SK-N-SH (cell line): ENCODE results near the gene EMILIN2. TPM values are rescaled to one million over a fixed set of nuclear protein-coding genes. Genes with fewer than 3 reads are reported as not detected.

Source experiments
- CTCF ChIA-PET: fragments of 300-600, 350-600 bp; formaldehyde crosslinking; extraction: SDS; loops from one replicate; lab custom pipeline; 2021; lab: Yijun Ruan, JAX
- POLR2A ChIA-PET: fragments of 350-600 bp; sonication (Branson Sonifier 250); formaldehyde crosslinking; extraction: SDS; loops from one replicate; lab custom pipeline; 2020; ENCODE audit warnings: antibody characterized with exemption, inconsistent platforms; lab: Yijun Ruan, JAX
- DNase-seq: peaks from one replicate; pipeline ENCODE4 v3.0.0; 2012
- H2AFZ ChIP-seq: fragments of 200-600 bp; sonication (generic); 2 replicates; pipeline ENCODE4 v1.8.1; 2016; ENCODE audit warnings: antibody characterized with exemption, mild to moderate bottlenecking, low read depth
- H3F3A ChIP-seq: fragments of 200-600 bp; sonication (generic); replicated peaks from 2 replicates; pipeline ENCODE3; 2016; ENCODE audit warnings: antibody characterized with exemption, mild to moderate bottlenecking; ENCODE audit not compliant: insufficient read depth
- H3K27ac ChIP-seq, 2 experiments: fragments of 200-500 bp in 1 of 2; fragments of 200-600 bp in 1 of 2; sonication (Bioruptor generic) in 1 of 2; sonication (generic), shearing (Covaris generic) in 1 of 2; 2 replicates each; pipeline versions ENCODE4 v1.5.1 to v1.6.1; 2014 to 2016; ENCODE audit warnings: low read depth in 2 of 2, inconsistent platforms in 1 of 2, low read length in 1 of 2, mild to moderate bottlenecking in 1 of 2, mixed read lengths in 1 of 2
- H3K27me3 ChIP-seq: fragments of 200-600 bp; sonication (generic), shearing (Covaris generic); 2 replicates; pipeline ENCODE4 v1.6.1; 2016; ENCODE audit warnings: mixed run types; ENCODE audit not compliant: insufficient read depth
- H3K36me3 ChIP-seq, 2 experiments: fragments of 200-500 bp in 1 of 2; fragments of 200-600 bp in 1 of 2; sonication (Bioruptor generic) in 1 of 2; sonication (generic) in 1 of 2; replicated peaks in 1 of 2; 2 replicates each; pipeline versions ENCODE3 to v1.5.1; 2014 to 2016; ENCODE audit warnings: low read length in 1 of 2, mild to moderate bottlenecking in 1 of 2; ENCODE audit not compliant: insufficient read depth in 2 of 2, control insufficient read depth in 1 of 2
- H3K4me1 ChIP-seq, 2 experiments: fragments of 200-500 bp in 1 of 2; fragments of 200-600 bp in 1 of 2; sonication (Bioruptor generic) in 1 of 2; sonication (generic), shearing (Covaris generic) in 1 of 2; 2 replicates each; pipeline versions ENCODE4 v1.5.1 to v1.6.1; 2014 to 2016; ENCODE audit warnings: low read depth in 1 of 2, low read length in 1 of 2, mixed run types in 1 of 2; ENCODE audit not compliant: insufficient read depth in 2 of 2, control insufficient read depth in 1 of 2
- H3K4me2 ChIP-seq: fragments of 200-600 bp; sonication (generic), shearing (Covaris generic); 2 replicates; pipeline ENCODE4 v1.6.1; 2017; ENCODE audit warnings: mixed run types
- H3K4me3 ChIP-seq, 2 experiments: fragments of 200-500 bp in 1 of 2; fragments of 200-600 bp in 1 of 2; sonication (Bioruptor generic) in 1 of 2; sonication (generic), shearing (Covaris generic) in 1 of 2; 2 replicates each; pipeline versions ENCODE4 v1.5.1 to v1.8.1; 2014 to 2016; ENCODE audit warnings: low read depth in 2 of 2, inconsistent platforms in 1 of 2, low read length in 1 of 2, mild to moderate bottlenecking in 1 of 2, mixed read lengths in 1 of 2, moderate library complexity in 1 of 2
- H3K79me2 ChIP-seq: fragments of 200-600 bp; sonication (generic); 2 replicates; pipeline ENCODE4 v1.8.1; 2017; ENCODE audit warnings: mild to moderate bottlenecking; ENCODE audit not compliant: insufficient read depth
- H3K9ac ChIP-seq: fragments of 200-600 bp; sonication (generic); 2 replicates; pipeline ENCODE4 v1.6.1; 2017; ENCODE audit warnings: mixed run types
- H3K9me2 ChIP-seq: fragments of 200-600 bp; sonication (generic); 2 replicates; pipeline ENCODE4 v1.6.1; 2017; ENCODE audit warnings: mixed run types
- H3K9me3 ChIP-seq: fragments of 200-600 bp; sonication (generic); 2 replicates; pipeline ENCODE4 v1.6.1; 2017; ENCODE audit warnings: mixed run types, mild to moderate bottlenecking, moderate library complexity
- H4K20me1 ChIP-seq: fragments of 200-600 bp; sonication (generic); 2 replicates; pipeline ENCODE4 v1.6.1; 2017; ENCODE audit warnings: mild to moderate bottlenecking, mixed run types; ENCODE audit not compliant: insufficient read depth
- ELF1 ChIP-seq: IDR thresholded peaks from 2 replicates; pipeline ENCODE4 v1.4.0; 2012
- EP300 ChIP-seq, 2 experiments: IDR thresholded peaks; 2 replicates each; pipeline versions ENCODE4 v1.4.0 to v1.6.1; 2012; ENCODE audit warnings: borderline replicate concordance in 1 of 2, low read depth in 1 of 2, low read length in 1 of 2
- GABPA ChIP-seq: IDR thresholded peaks from 2 replicates; pipeline ENCODE4 v1.4.0; 2012; ENCODE audit warnings: low read depth, mild to moderate bottlenecking
- JUND ChIP-seq: IDR thresholded peaks from 2 replicates; pipeline ENCODE4 v1.4.0; 2012
- MEF2A ChIP-seq: IDR thresholded peaks from 2 replicates; pipeline ENCODE4 v1.4.0; 2012; ENCODE audit warnings: low read depth, borderline replicate concordance
- NFIC ChIP-seq: IDR thresholded peaks from 2 replicates; pipeline ENCODE4 v1.4.0; 2012; ENCODE audit warnings: borderline replicate concordance
- NRF1 ChIP-seq: IDR thresholded peaks from 2 replicates; pipeline ENCODE4 v1.6.1; 2012; ENCODE audit warnings: low read depth, mild to moderate bottlenecking, low read length
- POLR2AphosphoS5 ChIP-seq: IDR thresholded peaks from 2 replicates; pipeline ENCODE4 v1.6.1; 2012; ENCODE audit warnings: low read depth, low read length
- RCOR1 ChIP-seq: fragments of 150-350 bp; IDR thresholded peaks from 2 replicates; pipeline ENCODE4 v1.6.1; 2017; ENCODE audit warnings: antibody characterized with exemption, low read length
- SIN3A ChIP-seq: IDR thresholded peaks from 2 replicates; pipeline ENCODE4 v1.6.1; 2012; ENCODE audit warnings: low read depth, mild to moderate bottlenecking, low read length, moderate library complexity, borderline replicate concordance
- SMC3 ChIP-seq: IDR thresholded peaks from 2 replicates; pipeline ENCODE4 v1.6.1; 2012; ENCODE audit warnings: low read depth, low read length, improper control_type of control experiment
- TEAD4 ChIP-seq: IDR thresholded peaks from 2 replicates; pipeline ENCODE4 v1.4.0; 2012; ENCODE audit warnings: mild to moderate bottlenecking, borderline replicate concordance; ENCODE audit not compliant: insufficient read depth
- WGBS: methylation state at CpG from one replicate; pipeline ENCODE4 v1.1.6; 2017; ENCODE audit warnings: low lambda C conversion rate; 5-methylcytosine and 5-hydroxymethylcytosine counted together
- polyA plus RNA-seq, 3 experiments: library from polyadenylated mRNA; depleted of rRNA; stranded (reverse); fragments of >200 nt; gene quantifications; 2 replicates each; pipeline ENCODE4 v1.2.3, GENCODE V29; 2012
- TF ChIP-seq, protein P1 (sequence below): fragments of 150-350 bp; IDR thresholded peaks from 2 replicates; pipeline ENCODE4 v1.6.1; 2017; ENCODE audit warnings: antibody characterized with exemption, low read length, low read depth, borderline replicate concordance
- TF ChIP-seq, protein P2 (sequence below): IDR thresholded peaks from 2 replicates; pipeline ENCODE4 v1.4.0; 2012; ENCODE audit warnings: low read depth, borderline replicate concordance
- TF ChIP-seq, protein P3 (sequence below): IDR thresholded peaks from 2 replicates; pipeline ENCODE4; 2012

Gene EMILIN2
- polyA plus RNA-seq, 1 of the 3 experiments (the other 2 are of a cell fraction) = 1.4 TPM

DNA sequence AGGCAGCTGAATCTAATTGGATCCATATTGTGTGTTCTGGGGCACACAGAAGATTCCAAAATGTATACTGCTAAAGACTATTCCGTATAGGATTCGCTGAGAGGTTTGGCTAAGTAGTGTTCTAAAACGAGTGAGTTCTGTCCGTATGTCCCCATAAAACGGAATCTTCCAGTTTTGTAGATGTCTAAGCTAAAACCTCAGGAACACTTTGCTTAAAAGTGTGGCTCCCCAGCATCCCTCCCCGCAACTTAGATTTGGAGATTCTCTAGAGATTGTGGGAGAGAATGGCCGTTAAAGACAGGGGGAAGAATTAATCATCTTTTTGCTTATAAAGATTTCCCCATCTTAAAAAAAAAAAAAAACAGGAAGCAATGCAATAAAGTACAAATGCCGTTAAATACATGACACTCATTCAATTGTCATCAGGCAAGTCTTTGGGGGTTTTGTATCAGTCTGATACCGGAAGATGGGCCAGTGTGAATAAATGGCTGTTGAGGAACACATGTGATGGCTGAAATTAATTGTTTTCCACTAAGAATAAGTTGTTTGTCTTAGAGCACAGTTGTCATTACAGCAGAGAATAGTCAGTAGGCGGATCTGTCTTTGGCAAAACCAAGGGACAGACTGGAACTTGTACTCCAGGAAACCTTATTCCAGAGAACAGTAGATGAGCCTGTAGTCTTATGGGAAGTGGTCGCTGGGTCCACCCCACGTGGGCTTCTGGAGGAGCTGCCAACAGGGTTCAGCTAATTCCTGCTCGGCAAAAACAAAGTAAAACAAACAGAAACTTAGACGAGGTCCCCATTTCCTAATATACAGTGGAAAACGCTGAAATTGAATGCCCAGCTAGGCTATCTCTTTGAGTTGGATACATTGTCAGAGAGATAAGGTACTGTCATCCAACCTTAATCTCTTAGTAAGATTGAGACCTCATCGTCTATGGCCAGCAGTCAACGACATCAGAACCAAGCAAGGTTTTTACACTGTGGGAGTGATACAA, 1.7 kb downstream of the EMILIN2 start:
- CTCF ChIA-PET = interaction anchor here (0.6 to 0.7 kb wide), 2 partner anchors 12 to 128 kb away, joined by 3 read pairs; no protein-coding TSS in a partner anchor
- Histone ChIP-seq H3K27me3 (peaks cover 50% of the 10 kb centered on the region), H3F3A (no peaks in the 10 kb centered on the region), H3K4me2 (peak overlapping the region; percentile 59; the same call in 1 of the 2 replicates), H3K9me3 (no peaks in the 10 kb centered on the region), H4K20me1 (no peaks in the 10 kb centered on the region), H3K9ac (no peak overlapping the region), H2AFZ (no peak overlapping the region), H3K36me3 (no peaks in the 10 kb centered on the region), H3K9me2 (no peaks in the 10 kb centered on the region), H3K27ac (no peak overlapping the region), H3K4me1 (no peaks in the 10 kb centered on the region; a peak in 1 of 4 replicates), H3K4me3 (no peak overlapping the region), H3K79me2 (no peaks in the 10 kb centered on the region)
- no peak for TF ChIP-seq POLR2AphosphoS5
- TF ChIP-seq RCOR1 = no peak
- no peak for TF ChIP-seq EP300 (IDR thresholded peaks at IDR 0.05; ENCODE audit: borderline replicate concordance in 1 of 2, low read depth in 1 of 2, low read length in 1 of 2)
- no peak for TF ChIP-seq ELF1
- no peak for TF ChIP-seq JUND
- TF ChIP-seq SMC3 = no peak
- no peak for TF ChIP-seq NFIC
- TF ChIP-seq, protein P1, sequence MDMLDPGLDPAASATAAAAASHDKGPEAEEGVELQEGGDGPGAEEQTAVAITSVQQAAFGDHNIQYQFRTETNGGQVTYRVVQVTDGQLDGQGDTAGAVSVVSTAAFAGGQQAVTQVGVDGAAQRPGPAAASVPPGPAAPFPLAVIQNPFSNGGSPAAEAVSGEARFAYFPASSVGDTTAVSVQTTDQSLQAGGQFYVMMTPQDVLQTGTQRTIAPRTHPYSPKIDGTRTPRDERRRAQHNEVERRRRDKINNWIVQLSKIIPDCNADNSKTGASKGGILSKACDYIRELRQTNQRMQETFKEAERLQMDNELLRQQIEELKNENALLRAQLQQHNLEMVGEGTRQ = no peak
- TF ChIP-seq, protein P2, sequence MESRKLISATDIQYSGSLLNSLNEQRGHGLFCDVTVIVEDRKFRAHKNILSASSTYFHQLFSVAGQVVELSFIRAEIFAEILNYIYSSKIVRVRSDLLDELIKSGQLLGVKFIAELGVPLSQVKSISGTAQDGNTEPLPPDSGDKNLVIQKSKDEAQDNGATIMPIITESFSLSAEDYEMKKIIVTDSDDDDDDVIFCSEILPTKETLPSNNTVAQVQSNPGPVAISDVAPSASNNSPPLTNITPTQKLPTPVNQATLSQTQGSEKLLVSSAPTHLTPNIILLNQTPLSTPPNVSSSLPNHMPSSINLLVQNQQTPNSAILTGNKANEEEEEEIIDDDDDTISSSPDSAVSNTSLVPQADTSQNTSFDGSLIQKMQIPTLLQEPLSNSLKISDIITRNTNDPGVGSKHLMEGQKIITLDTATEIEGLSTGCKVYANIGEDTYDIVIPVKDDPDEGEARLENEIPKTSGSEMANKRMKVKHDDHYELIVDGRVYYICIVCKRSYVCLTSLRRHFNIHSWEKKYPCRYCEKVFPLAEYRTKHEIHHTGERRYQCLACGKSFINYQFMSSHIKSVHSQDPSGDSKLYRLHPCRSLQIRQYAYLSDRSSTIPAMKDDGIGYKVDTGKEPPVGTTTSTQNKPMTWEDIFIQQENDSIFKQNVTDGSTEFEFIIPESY = no peak
- TF ChIP-seq TEAD4 = no peak
- TF ChIP-seq NRF1 = no peak
- no peak for TF ChIP-seq MEF2A
- TF ChIP-seq, protein P3, sequence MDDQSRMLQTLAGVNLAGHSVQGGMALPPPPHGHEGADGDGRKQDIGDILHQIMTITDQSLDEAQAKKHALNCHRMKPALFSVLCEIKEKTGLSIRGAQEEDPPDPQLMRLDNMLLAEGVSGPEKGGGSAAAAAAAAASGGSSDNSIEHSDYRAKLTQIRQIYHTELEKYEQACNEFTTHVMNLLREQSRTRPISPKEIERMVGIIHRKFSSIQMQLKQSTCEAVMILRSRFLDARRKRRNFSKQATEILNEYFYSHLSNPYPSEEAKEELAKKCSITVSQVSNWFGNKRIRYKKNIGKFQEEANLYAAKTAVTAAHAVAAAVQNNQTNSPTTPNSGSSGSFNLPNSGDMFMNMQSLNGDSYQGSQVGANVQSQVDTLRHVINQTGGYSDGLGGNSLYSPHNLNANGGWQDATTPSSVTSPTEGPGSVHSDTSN = no peak
- TF ChIP-seq SIN3A = no peak
- TF ChIP-seq GABPA = no peak
- DNase-seq = no peak
- 15% methylated on average over 17 of the region's 17 CpGs for WGBS
- POLR2A ChIA-PET = no interaction called here
